PC-9 (cell line): Measurements from ENCODE around the gene TH. TPM values are rescaled to one million over a fixed set of nuclear protein-coding genes. Genes with fewer than 3 reads are reported as not detected.

Experiments used
- BruUV-seq: library from RNA; stranded (reverse); fragments of 400-500 nt; replicated peaks from 2 replicates; lab custom pipeline; 2021; lab: Mats Ljungman, UMichigan
- CTCF ChIA-PET: fragments of 300-600 bp; sonication (Branson Sonifier 250); formaldehyde crosslinking; loops from one replicate; lab custom pipeline; 2022; ENCODE audit warnings: antibody characterized with exemption; lab: Charles Lee
- POLR2A ChIA-PET: fragments of 300-600 bp; sonication (Branson Sonifier 250); formaldehyde crosslinking; loops from one replicate; lab custom pipeline; 2022; ENCODE audit warnings: antibody characterized with exemption; ENCODE audit not compliant: unreplicated experiment; lab: Charles Lee
- DNase-seq, 2 experiments: peaks; one replicate each; pipeline versions ENCODE4 v3.0.0 to v3.0.0-alpha.2; 2015 to 2022; ENCODE audit warnings: mixed read lengths in 1 of 2
- H2AFZ ChIP-seq: fragments of 200-600 bp; sonication (generic); 2 replicates; pipeline ENCODE4 v1.8.1; 2017; ENCODE audit warnings: antibody characterized with exemption
- H3F3A ChIP-seq: fragments of 200-600 bp; sonication (generic); 2 replicates; pipeline ENCODE4 v1.8.1; 2017; ENCODE audit warnings: antibody characterized with exemption, mild to moderate bottlenecking, low read depth; ENCODE audit not compliant: insufficient read depth
- H3K27ac ChIP-seq: fragments of 200-600 bp; sonication (generic); 2 replicates; pipeline ENCODE4 v1.6.1; 2016; ENCODE audit warnings: mixed run types
- H3K27me3 ChIP-seq: fragments of 200-600 bp; sonication (generic); 2 replicates; pipeline ENCODE4 v1.6.1; 2016; ENCODE audit warnings: low read depth, mixed run types; ENCODE audit not compliant: insufficient read depth
- H3K36me3 ChIP-seq: fragments of 200-600 bp; sonication (generic); 2 replicates; pipeline ENCODE4 v1.6.1; 2016; ENCODE audit warnings: low read depth, mixed run types
- H3K4me1 ChIP-seq: fragments of 200-600 bp; sonication (generic); replicated peaks from 2 replicates; pipeline ENCODE4 v1.6.1; 2016; ENCODE audit warnings: mixed run types; ENCODE audit not compliant: insufficient read depth
- H3K4me2 ChIP-seq: fragments of 200-600 bp; sonication (generic); 2 replicates; pipeline ENCODE4 v1.6.1; 2017; ENCODE audit warnings: mixed run types
- H3K4me3 ChIP-seq: fragments of 200-600 bp; sonication (generic); 2 replicates; pipeline ENCODE4 v1.6.1; 2016; ENCODE audit warnings: mixed run types
- H3K79me2 ChIP-seq: fragments of 200-600 bp; sonication (generic); 2 replicates; pipeline ENCODE4 v1.6.1; 2017; ENCODE audit warnings: low read depth, mixed run types
- H3K9me2 ChIP-seq: fragments of 200-600 bp; sonication (generic); 2 replicates; pipeline ENCODE4 v1.8.1; 2017; ENCODE audit warnings: mild to moderate bottlenecking; ENCODE audit not compliant: insufficient read depth
- H3K9me3 ChIP-seq: fragments of 200-600 bp; sonication (generic); 2 replicates; pipeline ENCODE4 v1.8.1; 2016; ENCODE audit warnings: low read depth; ENCODE audit not compliant: insufficient read depth
- H4K20me1 ChIP-seq: fragments of 200-600 bp; sonication (generic); 2 replicates; pipeline ENCODE4 v1.8.1; 2017; ENCODE audit not compliant: insufficient read depth
- EZH2 ChIP-seq: fragments of 200-600 bp; sonication (generic); IDR thresholded peaks from 2 replicates; pipeline ENCODE4 v1.8.0; 2017; ENCODE audit warnings: antibody characterized with exemption, low read depth
- intact Hi-C: fragments of 100-400 bp; cut with micrococcal nuclease; formaldehyde crosslinking; loops from one replicate; pipeline ENCODE4 v1.10.0; 2022; ENCODE audit not compliant: unreplicated experiment
- total RNA-seq: library from RNA; stranded (reverse); gene quantifications from 2 replicates; pipeline ENCODE4 v1.2.3, GENCODE V29; 2021
- TF ChIP-seq, protein P1 (sequence below): fragments of 200-600 bp; sonication (generic); conservative IDR thresholded peaks from 2 replicates; pipeline ENCODE4 v1.6.1; 2017; ENCODE audit warnings: mixed run types, antibody characterized with exemption, mild to moderate bottlenecking, moderate library complexity

The TH gene
- total RNA-seq, 1 experiment from 2014 or later: 2.2 TPM

DNA sequence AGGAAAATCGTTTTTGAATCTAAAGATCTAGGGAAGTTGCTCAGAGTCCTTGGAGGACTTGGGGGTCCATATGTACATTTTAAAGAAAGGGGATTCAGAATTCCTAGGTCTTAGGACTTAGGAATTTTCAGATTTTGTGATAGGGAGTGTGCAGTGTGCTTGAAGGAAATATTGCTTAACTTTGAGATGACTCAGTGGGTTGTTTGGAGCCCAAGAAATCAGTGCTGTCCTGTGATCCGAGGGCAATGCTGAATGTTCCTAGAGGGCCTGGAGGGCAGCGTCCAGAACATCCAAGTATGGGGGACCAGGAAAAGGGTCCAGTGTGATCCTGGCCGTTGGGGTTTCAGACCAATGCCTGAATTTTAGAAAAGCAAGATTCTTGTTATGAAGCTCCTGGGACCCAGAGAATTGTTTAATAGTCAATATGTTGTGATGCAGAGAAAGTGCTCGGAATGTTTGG is 29.3 kb downstream of the TH start:
- no peak for DNase-seq
- intact Hi-C loops: no loop called here
- no TSS peak for BruUV-seq
- ChIA-PET POLR2A (no interaction called here), CTCF (no interaction called here)
- Histone ChIP-seq H3K79me2 (no peaks in the 10 kb centered on the region), H3K4me3 (no peak overlapping the region), H3K36me3 (no peaks in the 10 kb centered on the region), H2AFZ (no peak overlapping the region), H3K9me3 (no peaks in the 10 kb centered on the region), H3K27ac (no peak overlapping the region), H3K9me2 (no peaks in the 10 kb centered on the region), H3K4me2 (peak overlapping the region; percentile 40), H3K4me1 (peaks cover 13% of the 10 kb centered on the region), H3F3A (peaks cover 16% of the 10 kb centered on the region), H3K27me3 (peaks cover 20% of the 10 kb centered on the region), H4K20me1 (no peaks in the 10 kb centered on the region)
- no peak for TF ChIP-seq EZH2
- TF ChIP-seq, protein P1, sequence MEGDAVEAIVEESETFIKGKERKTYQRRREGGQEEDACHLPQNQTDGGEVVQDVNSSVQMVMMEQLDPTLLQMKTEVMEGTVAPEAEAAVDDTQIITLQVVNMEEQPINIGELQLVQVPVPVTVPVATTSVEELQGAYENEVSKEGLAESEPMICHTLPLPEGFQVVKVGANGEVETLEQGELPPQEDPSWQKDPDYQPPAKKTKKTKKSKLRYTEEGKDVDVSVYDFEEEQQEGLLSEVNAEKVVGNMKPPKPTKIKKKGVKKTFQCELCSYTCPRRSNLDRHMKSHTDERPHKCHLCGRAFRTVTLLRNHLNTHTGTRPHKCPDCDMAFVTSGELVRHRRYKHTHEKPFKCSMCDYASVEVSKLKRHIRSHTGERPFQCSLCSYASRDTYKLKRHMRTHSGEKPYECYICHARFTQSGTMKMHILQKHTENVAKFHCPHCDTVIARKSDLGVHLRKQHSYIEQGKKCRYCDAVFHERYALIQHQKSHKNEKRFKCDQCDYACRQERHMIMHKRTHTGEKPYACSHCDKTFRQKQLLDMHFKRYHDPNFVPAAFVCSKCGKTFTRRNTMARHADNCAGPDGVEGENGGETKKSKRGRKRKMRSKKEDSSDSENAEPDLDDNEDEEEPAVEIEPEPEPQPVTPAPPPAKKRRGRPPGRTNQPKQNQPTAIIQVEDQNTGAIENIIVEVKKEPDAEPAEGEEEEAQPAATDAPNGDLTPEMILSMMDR: no peak

DNA sequence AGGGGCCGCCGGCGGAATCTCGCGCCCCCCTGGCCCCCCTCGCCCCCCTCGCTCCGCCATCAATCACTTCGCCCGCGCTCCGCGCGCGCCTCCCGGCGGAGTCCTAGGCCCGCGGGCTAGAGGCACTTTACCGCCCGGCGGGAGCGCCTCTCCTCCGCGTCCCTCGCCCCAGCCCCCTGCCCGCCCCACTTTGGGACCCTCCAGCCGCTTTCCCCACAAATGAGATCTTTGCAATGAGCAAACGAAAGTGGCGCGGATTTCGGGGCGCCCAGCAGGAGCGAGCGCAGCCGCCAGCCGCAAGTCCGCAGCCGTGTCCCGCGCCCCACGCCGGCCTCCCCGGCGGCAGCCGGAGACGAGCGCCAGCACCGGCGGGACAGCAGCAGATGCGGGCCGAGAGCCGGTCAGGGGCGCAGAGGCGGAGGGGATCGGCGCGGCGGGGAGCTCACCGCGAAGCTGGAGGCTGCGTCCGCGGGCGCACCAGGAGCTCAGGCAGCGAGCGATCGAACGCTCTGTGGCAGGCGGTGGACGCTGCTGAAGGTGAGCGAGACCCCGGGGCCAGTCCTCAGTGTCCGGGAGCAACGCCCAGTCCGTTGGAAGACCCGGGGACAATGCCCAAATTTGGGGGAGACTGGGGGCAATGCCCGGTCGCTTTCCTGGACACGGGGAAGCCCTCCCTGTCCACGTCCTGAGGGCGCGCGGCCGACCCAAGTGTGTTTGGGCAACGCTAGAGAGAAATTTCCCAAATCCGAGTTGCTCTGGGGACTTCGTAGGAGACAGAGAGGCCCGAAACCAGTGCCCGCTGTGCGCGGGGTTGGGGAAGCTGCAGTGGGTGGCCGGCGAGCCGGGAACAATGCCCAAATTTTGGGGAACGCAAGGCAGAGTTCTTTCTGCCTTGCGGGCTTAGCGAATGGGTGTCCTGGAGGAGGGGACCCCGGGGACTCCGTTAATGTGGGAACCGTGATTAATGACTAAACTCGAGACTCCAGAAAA is 30.9 kb downstream of the TH start:
- no TSS peak for BruUV-seq
- intact Hi-C loops: no loop called here
- peaks cover 15% of the 10 kb centered on the region for H3K27me3 ChIP-seq

GRCh38 chr11:2139621-2140337 is 31.8 kb downstream of the TH start:
- Histone ChIP-seq H2AFZ (no peak overlapping the region), H4K20me1 (no peaks in the 10 kb centered on the region), H3K4me3 (no peak overlapping the region), H3K4me1 (peaks cover 13% of the 10 kb centered on the region), H3K27me3 (peaks cover 8% of the 10 kb centered on the region), H3K36me3 (no peaks in the 10 kb centered on the region), H3K4me2 (no peak overlapping the region), H3K9me2 (no peaks in the 10 kb centered on the region), H3K79me2 (no peaks in the 10 kb centered on the region), H3K9me3 (no peaks in the 10 kb centered on the region), H3F3A (peaks cover 16% of the 10 kb centered on the region), H3K27ac (no peak overlapping the region)
- TF ChIP-seq EZH2: no peak
- TF ChIP-seq, protein P1: no peak
- DNase-seq: no peak
- intact Hi-C loops: no loop called here
- no TSS peak for BruUV-seq
- CTCF ChIA-PET: no interaction called here
- POLR2A ChIA-PET: no interaction called here

More for the DNA sequence above, 30.9 kb downstream of the TH start:
- Histone ChIP-seq H3K4me3 (no peak overlapping the region), H4K20me1 (no peaks in the 10 kb centered on the region), H3K9me3 (no peaks in the 10 kb centered on the region), H3K36me3 (no peaks in the 10 kb centered on the region), H3K27ac (no peak overlapping the region), H2AFZ (no peak overlapping the region), H3K79me2 (no peaks in the 10 kb centered on the region), H3K4me1 (peaks cover 13% of the 10 kb centered on the region), H3K9me2 (no peaks in the 10 kb centered on the region), H3K4me2 (no peak overlapping the region), H3F3A (peaks cover 16% of the 10 kb centered on the region)
- ChIA-PET POLR2A (no interaction called here), CTCF (interaction anchor here (0.6 kb wide), 1 partner anchor 11 kb away, joined by 7 read pairs; no protein-coding TSS in a partner anchor)
- no peak for DNase-seq
- TF ChIP-seq EZH2: no peak
- TF ChIP-seq, protein P1: no peak
